MM.1S (cell line): ENCODE measurements around the gene MBTPS1.

Source experiments
- DNase-seq: peaks from one replicate; pipeline ENCODE4 v3.0.0-alpha.2; 2015
- H2AFZ ChIP-seq: fragments of 300-600 bp; sonication (generic); 2 replicates; pipeline ENCODE4 v1.6.0; 2016; ENCODE audit warnings: antibody characterized with exemption, low read length
- H3F3A ChIP-seq: fragments of 300-600 bp; sonication (generic); 2 replicates; pipeline ENCODE4 v1.6.1; 2016; ENCODE audit warnings: mild to moderate bottlenecking, antibody characterized with exemption, low read length, moderate library complexity, mixed read lengths; ENCODE audit not compliant: insufficient read depth
- H3K27ac ChIP-seq: fragments of 300-600 bp; sonication (generic); 2 replicates; pipeline ENCODE4 v1.5.1; 2016; ENCODE audit warnings: mild to moderate bottlenecking, low read length
- H3K27me3 ChIP-seq: fragments of 300-600 bp; sonication (generic); replicated peaks from 2 replicates; pipeline ENCODE4 v1.6.0; 2016; ENCODE audit warnings: low read length; ENCODE audit not compliant: insufficient read depth
- H3K36me3 ChIP-seq: fragments of 300-600 bp; sonication (generic); replicated peaks from 2 replicates; pipeline ENCODE4 v1.6.1; 2016; ENCODE audit warnings: mild to moderate bottlenecking, low read length, mixed read lengths; ENCODE audit not compliant: insufficient read depth
- H3K4me1 ChIP-seq: fragments of 300-600 bp; sonication (generic); 2 replicates; pipeline ENCODE4 v1.6.1; 2016; ENCODE audit warnings: low read length, mixed read lengths
- H3K4me2 ChIP-seq: fragments of 300-600 bp; sonication (generic); 2 replicates; pipeline ENCODE4 v1.6.0; 2016; ENCODE audit warnings: low read depth, low read length
- H3K4me3 ChIP-seq: fragments of 300-600 bp; sonication (generic); 2 replicates; pipeline ENCODE4 v1.5.1; 2016; ENCODE audit warnings: low read length, mixed read lengths
- H3K79me2 ChIP-seq: fragments of 300-600 bp; sonication (generic); 2 replicates; pipeline ENCODE4 v1.6.1; 2016; ENCODE audit warnings: mixed run types, low read length, mixed read lengths
- H3K9ac ChIP-seq: fragments of 300-600 bp; sonication (generic); 2 replicates; pipeline ENCODE4 v1.6.1; 2016; ENCODE audit warnings: low read length, mixed read lengths
- H3K9me2 ChIP-seq: fragments of 300-600 bp; sonication (generic); replicated peaks from 2 replicates; pipeline ENCODE4 v1.6.1; 2016; ENCODE audit warnings: mild to moderate bottlenecking, low read length, mixed read lengths; ENCODE audit not compliant: insufficient read depth
- H3K9me3 ChIP-seq: fragments of 300-600 bp; sonication (generic); replicated peaks from 2 replicates; pipeline ENCODE4 v1.6.1; 2016; ENCODE audit warnings: mild to moderate bottlenecking, low read length, mixed read lengths; ENCODE audit not compliant: insufficient read depth
- H4K20me1 ChIP-seq: fragments of 300-600 bp; sonication (generic); 2 replicates; pipeline ENCODE4 v1.6.1; 2016; ENCODE audit warnings: mild to moderate bottlenecking, low read length, moderate library complexity, mixed read lengths; ENCODE audit not compliant: insufficient read depth
- CTCF ChIP-seq: fragments of 300-600 bp; sonication (generic); IDR thresholded peaks from 2 replicates; pipeline ENCODE4 v1.5.1; 2016; ENCODE audit warnings: antibody characterized with exemption, low read length, mixed read lengths
- EZH2 ChIP-seq: fragments of 300-600 bp; sonication (generic); optimal IDR thresholded peaks from 2 replicates; pipeline ENCODE3; 2017; ENCODE audit warnings: low read depth, mild to moderate bottlenecking, antibody characterized with exemption, low read length, mixed read lengths
- EZH2phosphoT487 ChIP-seq: fragments of 300-600 bp; sonication (generic); IDR thresholded peaks from 2 replicates; pipeline ENCODE4 v1.6.1; 2018; ENCODE audit warnings: antibody characterized with exemption, low read length

The MBTPS1 gene

GRCh38 chr16:84061236-84061819, 55.4 kb downstream of the MBTPS1 start:
- no peaks in the 10 kb centered on the region for H3F3A ChIP-seq
- H3K36me3 ChIP-seq = 0 out of 2 replicates have a peak, but pooled peaks cover 3% of the 10 kb centered on the region
- no peaks in the 10 kb centered on the region for H3K9me3 ChIP-seq
- no peak overlapping the region for H3K4me2 ChIP-seq
- no peaks in the 10 kb centered on the region for H4K20me1 ChIP-seq
- TF ChIP-seq EZH2phosphoT487 = no peak
- TF ChIP-seq CTCF = no peak
- TF ChIP-seq EZH2 = no peak
- no peak overlapping the region for H2AFZ ChIP-seq
- H3K27me3 ChIP-seq = no peaks in the 10 kb centered on the region
- H3K4me1 ChIP-seq = no peaks in the 10 kb centered on the region
- no peaks in the 10 kb centered on the region for H3K79me2 ChIP-seq
- no peak overlapping the region for H3K9ac ChIP-seq
- no peak overlapping the region for H3K4me3 ChIP-seq
- no peak for DNase-seq
- no peaks in the 10 kb centered on the region for H3K9me2 ChIP-seq
- H3K27ac ChIP-seq = no peak overlapping the region

GRCh38 chr16:84059946-84060901, 56.5 kb downstream of the MBTPS1 start:
- Histone ChIP-seq H2AFZ (no peak overlapping the region), H3K9me2 (no peaks in the 10 kb centered on the region), H3K27me3 (no peaks in the 10 kb centered on the region), H3K27ac (no peak overlapping the region), H3K4me2 (no peak overlapping the region), H3K4me1 (no peaks in the 10 kb centered on the region), H4K20me1 (no peaks in the 10 kb centered on the region), H3K79me2 (no peaks in the 10 kb centered on the region), H3F3A (no peaks in the 10 kb centered on the region), H3K9me3 (no peaks in the 10 kb centered on the region), H3K4me3 (no peak overlapping the region), H3K36me3 (0 out of 2 replicates have a peak, but pooled peaks cover 3% of the 10 kb centered on the region), H3K9ac (no peak overlapping the region)
- TF ChIP-seq EZH2phosphoT487 (no peak), EZH2 (no peak), CTCF (no peak)
- DNase-seq = no peak

- DNase-seq = no peak
Measured at GRCh38 chr16:84059111-84059510, 57.6 kb downstream of the MBTPS1 start.

More at GRCh38 chr16:84059111-84059510, 57.6 kb downstream of the MBTPS1 start:
- Histone ChIP-seq H3K27me3 (no peaks in the 10 kb centered on the region), H3K4me3 (no peak overlapping the region), H3K9me3 (no peaks in the 10 kb centered on the region), H3F3A (no peaks in the 10 kb centered on the region), H4K20me1 (no peaks in the 10 kb centered on the region), H2AFZ (no peak overlapping the region), H3K79me2 (no peaks in the 10 kb centered on the region), H3K27ac (no peak overlapping the region), H3K9ac (no peak overlapping the region), H3K36me3 (no peaks in the 10 kb centered on the region), H3K4me2 (no peak overlapping the region), H3K4me1 (no peaks in the 10 kb centered on the region), H3K9me2 (no peaks in the 10 kb centered on the region)
- TF ChIP-seq CTCF = no peak
- no peak for TF ChIP-seq EZH2
- TF ChIP-seq EZH2phosphoT487 = no peak
